Measurements from ENCODE around the gene ZC2HC1C. TPM values are rescaled to one million over a fixed set of nuclear protein-coding genes. Genes with fewer than 3 reads are reported as not detected.
"Not testable (repeated sequence)": the region's sequence is repeated elsewhere in the genome, so short reads cannot be mapped to it uniquely, and the experiment has no call there.

The ZC2HC1C gene
- total and polyA plus RNA-seq, 2 donors (not counting 1 experiment from before 2014, with no cell fraction given) = 0.21 to 0.59 TPM

DNA sequence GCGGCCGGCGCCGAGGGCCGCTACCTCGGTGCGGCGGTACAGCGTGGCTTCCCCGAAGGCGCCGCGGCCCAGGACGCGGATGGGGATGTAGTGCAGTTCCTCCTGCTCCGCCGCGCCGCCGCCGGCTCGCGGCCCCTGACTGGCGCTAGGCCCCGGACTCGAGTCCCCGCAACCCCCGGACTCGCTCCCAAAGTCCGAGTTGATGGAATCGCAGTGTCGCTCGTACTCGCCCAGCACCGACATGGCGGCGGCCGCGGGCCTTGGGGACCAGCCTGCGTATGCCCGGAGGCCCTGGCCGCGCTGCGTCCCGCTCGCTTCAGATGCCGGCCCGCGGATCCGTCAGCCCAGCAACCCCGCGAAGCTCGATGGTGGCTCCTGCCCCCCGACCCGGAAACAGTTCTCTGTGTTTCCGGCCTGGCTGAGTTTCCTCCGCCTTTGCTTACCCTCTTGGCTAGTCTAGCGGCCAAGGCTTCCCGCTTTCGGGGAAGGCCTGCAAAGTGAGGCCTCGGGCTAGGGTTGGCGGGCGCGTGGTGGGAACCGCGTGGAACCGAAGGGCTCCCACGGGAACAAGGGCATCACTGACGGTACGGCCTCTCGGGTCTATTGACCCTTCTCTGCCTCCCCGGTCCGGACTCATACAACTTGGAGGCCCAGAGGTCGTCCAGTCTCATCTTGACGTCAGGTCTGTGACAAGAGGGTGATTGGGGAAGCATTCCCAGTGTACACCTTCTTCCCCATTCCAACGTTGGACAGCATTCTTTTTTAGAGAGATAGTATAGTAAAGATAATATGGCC is 57.4 kb downstream of the ZC2HC1C start, which contains the start of gene NEK9:
NEK9 (minus strand) TSS at position 370 of the 795 bp plus-strand sequence; CDS start at position 243, 127 bp downstream.
- H3K27me3 ChIP-seq (replicated peaks in 1 of 4; ENCODE audit: control extremely low read depth in 1 of 4, control insufficient read depth in 3 of 4, insufficient read depth in 4 of 4, low read length in 3 of 4) = no peaks in the 10 kb centered on the region
- H3K36me3 ChIP-seq (replicated peaks in 1 of 2; ENCODE audit: control extremely low read depth in 1 of 2, control insufficient read depth in 1 of 2, extremely low read depth in 1 of 2, insufficient read depth in 2 of 2, low read length in 1 of 2) = peaks cover 0 to 2% of the 10 kb centered on the region in 2 experiments
- Mint-ChIP-seq H3K27me3 (no peaks in the 10 kb centered on the region), H3K9me3 (ENCODE audit: insufficient read depth) (no peaks in the 10 kb centered on the region), H3K4me3 (peak within 1 kb of the TSS; percentile 99), H3K27ac (peak within 1 kb of the TSS; percentile 99), H3K4me1 (peaks cover 36% of the 10 kb centered on the region)
- peak within 1 kb of the TSS; percentile 98 for H3K9ac ChIP-seq (ENCODE audit: low read length)
- H3K4me1 ChIP-seq (ENCODE audit: control insufficient read depth in 2 of 2, insufficient read depth in 2 of 2, low read length in 2 of 2) = peaks cover 17 to 21% of the 10 kb centered on the region in 2 donors
- H3K4me3 ChIP-seq (ENCODE audit: control extremely low read depth in 1 of 5, extremely low read depth in 1 of 5, insufficient read depth in 1 of 5, low read depth in 2 of 5, low read length in 4 of 5) = peak within 1 kb of the TSS; percentile 67 to 88 (median 73)
- CTCF ChIA-PET = interaction anchor here (0.7 to 10.9 kb wide), 6 partner anchors 8 to 358 kb away, joined by 3 to 321 read pairs (median 4); no protein-coding TSS in a partner anchor
- peak within 1 kb of the TSS; percentile 90 for H3K4me2 ChIP-seq (replicated peaks; ENCODE audit: low read depth, low read length, poor library complexity, severe bottlenecking)
- POLR2A ChIA-PET = interaction anchor here (0.5 to 2.1 kb wide), 10 partner anchors 12 to 723 kb away, joined by 3 to 8 read pairs (median 3); partner anchors contain the start of gene ACYP1
- DNase-seq (peak; percentile 94), ATAC-seq (ENCODE audit: low read depth) (peak; percentile 84)
- TF ChIP-seq EZH2 (IDR thresholded peaks at IDR 0.05; ENCODE audit: borderline replicate concordance, insufficient read depth, low read depth, low read length, poor library complexity, severe bottlenecking) (no peak), CTCF (IDR thresholded peaks at IDR 0.05) (no peak)
- peak within 1 kb of the TSS; percentile 82 to 94 for H3K27ac ChIP-seq (ENCODE audit: low read length in 2 of 2)
- WGBS (ENCODE audit: insufficient coverage) = under 1% methylated on average over 70 of the region's 76 CpGs
- H2AFZ ChIP-seq (ENCODE audit: insufficient read depth, low read depth, low read length, poor library complexity, severe bottlenecking) = peak within 1 kb of the TSS; percentile 99
- H3K9me3 ChIP-seq (ENCODE audit: control extremely low read depth in 1 of 3, control insufficient read depth in 2 of 3, insufficient read depth in 1 of 3, low read length in 2 of 3) = no peaks in the 10 kb centered on the region
- intact Hi-C loops (cut with micrococcal nuclease) = loop anchor here (1.0 to 10.0 kb wide), 5 partner anchors 49 to 435 kb away; partner anchors contain the start of genes ACYP1, TMED10 and ZC2HC1C
- peaks cover 43% of the 10 kb centered on the region for H3K79me2 ChIP-seq (ENCODE audit: control insufficient read depth, insufficient read depth, low read length)
- no peaks in the 10 kb centered on the region for H4K20me1 ChIP-seq (ENCODE audit: control insufficient read depth, insufficient read depth, low read length, poor library complexity, severe bottlenecking)

DNA sequence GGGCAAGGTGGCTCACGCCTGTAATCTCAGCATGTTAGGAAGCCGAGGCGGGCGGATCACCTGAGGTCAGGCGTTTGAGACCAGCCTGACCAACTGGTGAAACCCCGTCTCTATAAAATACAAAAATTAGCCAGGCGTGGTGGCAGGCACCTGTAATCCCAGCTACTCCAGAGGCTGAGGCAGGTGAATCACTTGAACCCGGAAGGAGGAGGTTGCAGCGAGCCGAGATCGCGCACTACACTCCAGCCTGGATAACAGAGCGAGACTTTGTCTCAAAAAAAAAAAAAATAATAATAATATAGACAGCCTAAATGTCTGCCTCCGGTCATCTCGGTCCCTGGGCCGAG is 58.0 kb downstream of the ZC2HC1C start:
- Histone ChIP-seq H3K9ac (ENCODE audit: low read length) (peak overlapping the region; percentile 98), H3K4me3 (ENCODE audit: control extremely low read depth in 1 of 5, extremely low read depth in 1 of 5, insufficient read depth in 1 of 5, low read depth in 2 of 5, low read length in 4 of 5) (peak overlapping the region; percentile 67 to 88 (median 73)), H3K79me2 (ENCODE audit: control insufficient read depth, insufficient read depth, low read length) (peaks cover 41% of the 10 kb centered on the region), H2AFZ (ENCODE audit: insufficient read depth, low read depth, low read length, poor library complexity, severe bottlenecking) (peak overlapping the region; percentile 99), H3K4me2 (replicated peaks; ENCODE audit: low read depth, low read length, poor library complexity, severe bottlenecking) (peak overlapping the region; percentile 90), H3K27ac (ENCODE audit: low read length in 2 of 2) (peak overlapping the region; percentile 82 to 94), H3K4me1 (ENCODE audit: control insufficient read depth in 2 of 2, insufficient read depth in 2 of 2, low read length in 2 of 2) (peaks cover 17 to 21% of the 10 kb centered on the region in 2 donors)
- intact Hi-C loops (cut with micrococcal nuclease) = loop anchor here (1.0 to 10.0 kb wide), 4 partner anchors 63 to 435 kb away; partner anchors contain the start of genes ACYP1 and ZC2HC1C
- Mint-ChIP-seq H3K4me1 (peaks cover 38% of the 10 kb centered on the region), H3K4me3 (peak overlapping the region; percentile 99), H3K27ac (peak overlapping the region; percentile 99)
- not testable (repeated sequence) for H3K27me3 Mint-ChIP-seq; H3K36me3 ChIP-seq (replicated peaks in 1 of 2; ENCODE audit: control extremely low read depth in 1 of 2, control insufficient read depth in 1 of 2, extremely low read depth in 1 of 2, insufficient read depth in 2 of 2, low read length in 1 of 2); H3K9me3 Mint-ChIP-seq (ENCODE audit: insufficient read depth); H3K9me3 ChIP-seq (ENCODE audit: control extremely low read depth in 1 of 3, control insufficient read depth in 2 of 3, insufficient read depth in 1 of 3, low read length in 2 of 3); DNase-seq; H4K20me1 ChIP-seq (ENCODE audit: control insufficient read depth, insufficient read depth, low read length, poor library complexity, severe bottlenecking); ATAC-seq (ENCODE audit: low read depth); H3K27me3 ChIP-seq (replicated peaks in 1 of 4; ENCODE audit: control extremely low read depth in 1 of 4, control insufficient read depth in 3 of 4, insufficient read depth in 4 of 4, low read length in 3 of 4)
- ChIA-PET CTCF (interaction anchor here (1.3 to 10.9 kb wide), 5 partner anchors 13 to 361 kb away, joined by 3 to 321 read pairs (median 4); no protein-coding TSS in a partner anchor), POLR2A (interaction anchor here (0.5 to 2.1 kb wide), 8 partner anchors 11 to 317 kb away, joined by 3 to 8 read pairs (median 4); partner anchors contain the start of gene ACYP1)
- 21% methylated on average over 7 of the region's 16 CpGs for WGBS (ENCODE audit: insufficient coverage)
